HG02763 (cell line): ENCODE results near the gene ELF2.
"Not testable (repeated sequence)": the region's sequence is repeated elsewhere in the genome, so short reads cannot be mapped to it uniquely, and the experiment has no call there.

ENCODE experiments used
- ATAC-seq: cut with Tn5 transposase; IDR thresholded peaks from one replicate; pipeline ENCODE4 v1.9.1; 2021; ENCODE audit warnings: mild to moderate bottlenecking, moderate library complexity; ENCODE audit not compliant: unreplicated experiment

The ELF2 gene

GRCh38 chr4:139082750-139083606 is 94.0 kb downstream of the ELF2 start:
- peak; percentile 87 for ATAC-seq

- no peak for ATAC-seq
Observed at GRCh38 chr4:139078926-139079325, 98.1 kb downstream of the ELF2 start.

GRCh38 chr4:139077567-139078355 is 99.3 kb downstream of the ELF2 start:
- ATAC-seq: no peak

- no peak for ATAC-seq
Observed at GRCh38 chr4:139076016-139076744, 100.8 kb downstream of the ELF2 start.

GRCh38 chr4:139060591-139060990 is 116.4 kb downstream of the ELF2 start:
- no peak for ATAC-seq

- ATAC-seq: not testable (repeated sequence)
Observed at GRCh38 chr4:139059026-139059425, 118.0 kb downstream of the ELF2 start.

GRCh38 chr4:139054791-139055505 is 122.1 kb downstream of the ELF2 start:
- ATAC-seq: no peak

GRCh38 chr4:139053909-139054308 is 123.1 kb downstream of the ELF2 start:
- ATAC-seq: no peak

- no peak for ATAC-seq
Observed at GRCh38 chr4:139050446-139050845, 126.6 kb downstream of the ELF2 start.

GRCh38 chr4:139048026-139048425 is 129.0 kb downstream of the ELF2 start:
- no peak for ATAC-seq

- no peak for ATAC-seq
Observed at GRCh38 chr4:139044291-139044690, 132.7 kb downstream of the ELF2 start.

GRCh38 chr4:139042981-139043460 is 134.0 kb downstream of the ELF2 start:
- ATAC-seq: no peak

- no peak for ATAC-seq
Observed at GRCh38 chr4:139038874-139039443, 138.1 kb downstream of the ELF2 start.

GRCh38 chr4:139036885-139037284 is 140.1 kb downstream of the ELF2 start:
- ATAC-seq: no peak

GRCh38 chr4:139035650-139036049 is 141.4 kb downstream of the ELF2 start:
- ATAC-seq: no peak

- ATAC-seq: peak; percentile 83
Observed at GRCh38 chr4:139030614-139031235, 146.3 kb downstream of the ELF2 start.

- ATAC-seq: not testable (repeated sequence)
Observed at GRCh38 chr4:139029866-139030363, 147.1 kb downstream of the ELF2 start.

- no peak for ATAC-seq
Observed at GRCh38 chr4:139028191-139028661, 148.8 kb downstream of the ELF2 start.

GRCh38 chr4:139027776-139028175 is 149.2 kb downstream of the ELF2 start:
- ATAC-seq: no peak
